Stimulated activated CD8-positive, alpha-beta memory T cell treated with anti-CD3 and anti-CD28 coated beads, Interleukin-4, amount 100 ng/mL, for 1 hour (primary cell): ENCODE measurements around the gene ASAH2B.

Experiments used
- DNase-seq, 2 donors: peaks; one replicate each; pipeline ENCODE4 v3.0.0-alpha.2; 2020; ENCODE audit warnings: low read depth in 2 of 2, low spot score in 1 of 2

Gene ASAH2B

DNA sequence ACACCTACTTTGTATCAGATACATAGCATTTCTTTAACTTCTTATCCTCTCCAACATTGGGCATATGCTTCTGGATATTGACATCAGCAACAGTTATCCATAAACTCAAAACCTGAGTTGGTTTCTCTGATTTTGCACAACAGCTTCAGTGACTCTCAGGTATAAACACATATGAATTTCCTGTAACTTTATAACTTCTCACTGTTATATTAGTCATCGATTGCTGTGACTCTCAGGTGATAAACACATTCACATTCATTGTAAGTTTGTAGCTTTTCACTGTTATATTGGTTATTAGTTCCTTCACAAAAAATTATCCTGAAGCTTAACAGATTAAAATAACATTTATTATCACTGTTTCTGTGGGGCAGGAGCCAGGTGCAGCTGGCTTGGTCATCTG is 57.0 kb downstream of the ASAH2B start:
- no peak for DNase-seq

DNA sequence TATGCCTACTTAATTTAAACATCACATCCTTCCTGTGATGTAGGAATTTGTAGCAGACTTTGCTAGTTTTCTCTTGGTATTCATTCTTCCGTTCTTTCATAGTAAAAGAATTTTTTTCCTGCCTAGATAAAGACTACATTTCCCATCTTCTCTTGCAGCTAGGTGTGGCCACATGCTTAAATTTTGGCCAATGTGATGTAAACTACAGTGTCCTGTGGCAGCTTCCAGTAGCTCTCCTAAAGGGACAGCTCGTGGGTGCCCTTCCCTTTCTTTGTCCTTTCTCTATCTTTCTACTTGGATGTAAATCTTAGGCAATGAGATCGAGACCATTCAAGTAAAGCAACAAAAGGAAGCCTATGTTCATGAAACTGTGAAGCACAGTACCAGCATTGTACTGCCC is 58.6 kb downstream of the ASAH2B start:
- no peak for DNase-seq

DNA sequence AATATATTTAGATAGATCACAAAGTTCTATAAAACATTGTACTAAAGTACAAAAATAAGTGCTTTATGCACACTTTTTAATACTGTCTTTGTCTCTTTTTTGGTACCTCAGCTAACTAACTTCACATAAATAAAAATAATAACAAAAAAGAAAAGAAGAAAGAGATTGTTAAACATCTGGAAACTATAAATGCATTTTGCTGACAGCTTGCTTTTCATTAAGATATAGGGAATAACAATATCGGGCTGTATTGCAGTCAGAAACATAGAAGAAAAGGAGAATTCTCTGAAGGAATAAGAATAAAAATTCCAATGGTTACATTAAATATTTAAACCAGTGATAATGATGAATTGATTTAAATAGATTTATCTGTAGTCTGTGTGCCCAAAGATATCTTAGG is 59.9 kb downstream of the ASAH2B start:
- no peak for DNase-seq

DNA sequence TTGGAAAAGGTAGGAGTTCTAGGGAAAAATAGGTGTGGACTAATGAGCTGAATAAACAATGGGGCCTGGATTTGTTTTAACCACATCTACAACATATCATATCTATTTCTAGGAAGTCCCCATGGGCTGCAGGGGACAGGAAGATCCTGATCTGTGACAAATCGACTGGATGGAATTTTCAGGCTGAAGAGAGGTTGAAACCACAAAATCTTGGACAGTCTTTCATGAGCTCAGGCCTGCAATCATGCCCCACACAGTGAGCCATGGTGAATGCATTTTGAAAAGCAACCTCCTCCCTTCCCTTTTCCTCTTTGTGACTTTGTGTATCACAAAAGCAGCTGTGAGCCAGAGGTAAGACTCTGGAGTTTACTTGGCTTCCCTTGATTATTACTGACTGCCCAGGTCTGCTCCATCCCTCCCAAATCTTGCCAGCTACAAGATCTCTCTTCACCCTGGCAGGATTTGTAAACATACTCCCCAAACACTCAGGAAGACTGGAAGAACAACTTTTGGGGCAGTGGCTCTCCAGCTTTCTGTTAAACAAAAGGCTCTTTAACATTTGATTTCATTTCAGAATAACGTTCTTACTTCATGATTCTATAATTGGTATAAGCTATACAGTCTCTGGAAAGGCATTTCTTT is 66.4 kb downstream of the ASAH2B start:
- DNase-seq, result no peak

DNA sequence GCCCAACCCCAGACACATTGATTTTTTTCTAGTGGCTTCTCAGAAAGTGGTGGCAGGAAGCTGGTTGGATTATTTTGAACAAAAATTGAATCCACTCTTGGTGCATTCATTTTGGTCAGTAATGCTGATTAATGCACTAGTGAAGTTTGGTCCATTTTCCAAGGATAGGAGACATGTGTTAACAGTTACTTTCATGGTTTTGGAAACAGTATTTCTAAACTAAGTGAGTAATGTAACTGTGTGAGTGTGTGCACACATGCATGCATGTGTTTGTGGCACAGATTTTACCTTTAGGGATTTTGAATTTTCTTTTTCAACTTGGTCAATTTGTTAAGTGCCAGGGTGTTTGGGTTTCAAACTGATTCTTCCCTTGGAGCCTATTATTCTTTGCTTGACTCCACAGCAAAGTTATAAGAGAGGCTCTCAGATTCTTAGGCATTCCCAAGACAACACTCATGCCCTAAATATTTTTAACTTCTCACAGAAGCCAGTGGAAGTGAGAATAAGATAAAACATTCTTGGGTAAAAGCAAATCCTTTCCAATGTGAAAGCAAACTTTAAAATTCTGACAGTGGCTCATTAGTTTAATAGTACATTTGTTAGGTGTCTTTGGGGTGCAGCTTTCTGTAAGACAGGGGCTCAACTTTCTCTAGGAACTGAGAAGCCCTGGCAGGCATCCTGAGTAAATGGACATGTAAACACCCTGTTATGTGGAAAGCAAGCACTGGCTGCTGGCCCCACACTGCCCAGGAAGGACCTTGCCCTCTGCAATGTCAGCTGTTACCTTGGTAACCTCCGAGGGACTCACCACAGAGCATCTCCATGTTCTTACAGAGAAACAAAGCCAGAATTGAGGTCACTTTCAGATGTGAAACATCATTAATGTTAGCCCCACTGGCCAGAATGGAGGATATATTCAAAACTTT is 68.4 kb downstream of the ASAH2B start:
- DNase-seq, result no peak
